H1 (cell line): ENCODE results near the gene FAM120B.

ENCODE experiments used
- CBX5 ChIP-seq: fragments of 300-800, 300-1000 bp; sonication (generic); IDR thresholded peaks from 2 replicates; pipeline ENCODE4 v1.7.1; 2016; ENCODE audit warnings: antibody characterized with exemption, low read length, low read depth
- CBX8 ChIP-seq: fragments of 300-800, 300-1000 bp; sonication (generic); IDR thresholded peaks from 2 replicates; pipeline ENCODE4 v1.7.1; 2016; ENCODE audit warnings: low read depth, low read length, borderline replicate concordance
- EGR1 ChIP-seq: IDR thresholded peaks from 2 replicates; pipeline ENCODE4 v1.6.1; 2011; ENCODE audit warnings: low read depth, low read length, borderline replicate concordance
- EP300 ChIP-seq, 2 experiments: IDR thresholded peaks; 1 replicate in 1 of 2; 2 replicates in 1 of 2; pipeline ENCODE4 v1.6.1; 2011 to 2012; ENCODE audit warnings: low read depth in 2 of 2, low read length in 2 of 2, mild to moderate bottlenecking in 2 of 2, borderline replicate concordance in 1 of 2, inconsistent platforms in 1 of 2, moderate library complexity in 1 of 2
- GTF2F1 ChIP-seq: IDR thresholded peaks from 2 replicates; pipeline ENCODE4 v1.6.1; 2012; ENCODE audit warnings: low read depth, low read length, improper control_type of control experiment, borderline replicate concordance
- JUND ChIP-seq: IDR thresholded peaks from 2 replicates; pipeline ENCODE4 v1.6.1; 2011; ENCODE audit warnings: mild to moderate bottlenecking, improper control_type of control experiment, low read length
- POLR2A ChIP-seq, 2 experiments: IDR thresholded peaks; 1 replicate in 1 of 2; 2 replicates in 1 of 2; pipeline ENCODE4 v1.6.1; 2011; ENCODE audit warnings: low read depth in 2 of 2, low read length in 2 of 2, mild to moderate bottlenecking in 2 of 2; ENCODE audit errors: control extremely low read depth in 1 of 2
- POLR2AphosphoS5 ChIP-seq: IDR thresholded peaks from 2 replicates; pipeline ENCODE4 v1.6.1; 2011; ENCODE audit warnings: low read depth, low read length
- RBBP5 ChIP-seq: IDR thresholded peaks from 2 replicates; pipeline ENCODE4 v1.7.1; 2012; ENCODE audit warnings: low read depth, mild to moderate bottlenecking, inconsistent platforms, low read length, moderate library complexity, borderline replicate concordance
- TBP ChIP-seq: IDR thresholded peaks from 2 replicates; pipeline ENCODE4 v1.6.1; 2011; ENCODE audit warnings: low read depth, low read length, improper control_type of control experiment
- TEAD4 ChIP-seq: IDR thresholded peaks from 2 replicates; pipeline ENCODE4 v1.6.1; 2012; ENCODE audit warnings: low read depth, low read length, inconsistent platforms, mixed read lengths
- TF ChIP-seq, protein P1 (sequence below), 3 experiments: IDR thresholded peaks; 1 replicate in 2 of 3; 2 replicates in 1 of 3; pipeline versions ENCODE4 v1.5.1 to v1.6.1; 2011; ENCODE audit warnings: low read length in 3 of 3, mild to moderate bottlenecking in 3 of 3, inconsistent platforms in 2 of 3, low read depth in 1 of 3, moderate library complexity in 1 of 3; ENCODE audit not compliant: insufficient read depth in 1 of 3; ENCODE audit errors: control extremely low read depth in 1 of 3

DNA sequence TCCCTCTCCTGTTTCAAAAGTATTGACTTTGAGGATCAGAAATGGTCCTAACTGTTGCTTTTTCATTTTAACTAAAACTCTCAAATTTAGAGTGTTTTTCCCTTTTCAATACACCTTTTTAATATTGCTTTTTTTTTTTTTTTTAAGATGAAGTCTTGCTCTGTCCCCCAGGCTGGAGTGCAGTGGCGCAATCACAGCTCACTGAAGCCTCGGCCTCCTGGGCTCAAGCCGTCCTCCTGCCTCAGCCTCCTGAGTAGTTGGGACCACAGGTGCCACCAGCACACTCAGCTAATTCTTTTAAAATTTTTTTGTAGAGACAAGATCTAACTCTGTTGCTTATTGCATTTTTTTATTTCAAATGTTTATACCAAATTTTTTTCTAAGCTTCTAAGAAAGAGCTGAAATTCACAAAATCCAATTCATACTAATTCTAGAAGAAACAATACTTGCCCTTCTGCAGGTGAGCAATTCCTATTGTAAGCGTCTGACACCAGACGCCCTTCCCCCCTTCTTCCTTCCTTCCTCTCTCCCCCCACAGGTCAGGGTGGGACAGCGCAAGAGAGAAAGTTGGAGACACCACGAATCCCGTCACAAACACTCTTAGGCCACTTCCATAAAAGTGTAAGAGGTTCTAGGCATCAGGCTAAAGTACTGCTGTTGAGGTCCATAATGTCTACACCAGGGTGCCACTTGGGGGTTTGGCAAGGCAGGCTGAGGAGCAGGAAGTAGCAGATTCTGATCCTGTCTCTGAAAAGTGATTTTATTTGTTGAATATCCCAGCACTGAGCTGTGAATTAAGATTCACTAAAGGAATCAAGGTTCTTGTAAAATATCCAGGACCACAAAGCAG lies 28.4 kb upstream of the FAM120B start:
- TF ChIP-seq, protein P1, sequence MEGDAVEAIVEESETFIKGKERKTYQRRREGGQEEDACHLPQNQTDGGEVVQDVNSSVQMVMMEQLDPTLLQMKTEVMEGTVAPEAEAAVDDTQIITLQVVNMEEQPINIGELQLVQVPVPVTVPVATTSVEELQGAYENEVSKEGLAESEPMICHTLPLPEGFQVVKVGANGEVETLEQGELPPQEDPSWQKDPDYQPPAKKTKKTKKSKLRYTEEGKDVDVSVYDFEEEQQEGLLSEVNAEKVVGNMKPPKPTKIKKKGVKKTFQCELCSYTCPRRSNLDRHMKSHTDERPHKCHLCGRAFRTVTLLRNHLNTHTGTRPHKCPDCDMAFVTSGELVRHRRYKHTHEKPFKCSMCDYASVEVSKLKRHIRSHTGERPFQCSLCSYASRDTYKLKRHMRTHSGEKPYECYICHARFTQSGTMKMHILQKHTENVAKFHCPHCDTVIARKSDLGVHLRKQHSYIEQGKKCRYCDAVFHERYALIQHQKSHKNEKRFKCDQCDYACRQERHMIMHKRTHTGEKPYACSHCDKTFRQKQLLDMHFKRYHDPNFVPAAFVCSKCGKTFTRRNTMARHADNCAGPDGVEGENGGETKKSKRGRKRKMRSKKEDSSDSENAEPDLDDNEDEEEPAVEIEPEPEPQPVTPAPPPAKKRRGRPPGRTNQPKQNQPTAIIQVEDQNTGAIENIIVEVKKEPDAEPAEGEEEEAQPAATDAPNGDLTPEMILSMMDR (IDR thresholded peaks at IDR 0.05; ENCODE audit: control extremely low read depth in 1 of 3, insufficient read depth in 1 of 3, low read depth in 1 of 3, low read length in 3 of 3) = no peak
- TF ChIP-seq POLR2AphosphoS5 (no peak), POLR2A (IDR thresholded peaks at IDR 0.05; ENCODE audit: control extremely low read depth in 1 of 2, low read depth in 2 of 2, low read length in 2 of 2) (no peak), EP300 (IDR thresholded peaks at IDR 0.05; ENCODE audit: borderline replicate concordance in 1 of 2, low read depth in 2 of 2, low read length in 2 of 2) (no peak), JUND (no peak), GTF2F1 (no peak), TEAD4 (no peak), CBX5 (no peak), CBX8 (no peak), RBBP5 (no peak), EGR1 (no peak), TBP (no peak)
